ENCODE measurements around the gene TGM5. TPM values are rescaled to one million over a fixed set of nuclear protein-coding genes. Genes with fewer than 3 reads are reported as not detected.
"Not testable (repeated sequence)": the region's sequence is repeated elsewhere in the genome, so short reads cannot be mapped to it uniquely, and the experiment has no call there.

TGM5 gene
- polyA plus RNA-seq, 6 donors from 2014 or later, result not detected

DNA sequence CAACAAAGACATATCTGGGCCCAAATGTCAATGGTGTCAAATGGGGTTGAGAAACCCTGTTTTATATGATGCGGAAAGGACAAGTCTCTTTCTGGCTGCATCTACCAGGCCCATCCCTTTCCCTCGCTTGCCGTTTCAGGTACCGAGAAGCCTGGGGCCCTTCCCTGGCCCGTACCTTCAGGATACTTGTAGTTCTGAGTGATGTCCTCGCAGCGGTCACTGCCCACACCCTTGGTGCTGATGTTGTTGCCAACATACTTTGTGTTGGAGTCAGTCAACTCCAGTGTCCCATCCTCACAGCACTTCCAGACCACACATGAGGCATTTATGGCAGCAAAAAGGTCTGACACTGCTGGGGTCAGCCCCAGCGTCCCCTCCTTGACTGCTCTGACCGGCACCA lies 59.7 kb downstream of the TGM5 start:
- no peak overlapping the region for H3K4me3 Mint-ChIP-seq

GRCh38 chr15:43206054-43206453 lies 60.7 kb downstream of the TGM5 start:
- peaks cover 7 to 13% (median 10%) of the 10 kb centered on the region in 3 donors for H3K4me1 Mint-ChIP-seq
- ATAC-seq (ENCODE audit: low read depth in 2 of 2), result no peak
- H3K27ac Mint-ChIP-seq, result peak overlapping the region in 3 of 6 donors; percentile 9 to 74 (median 33)

More for the DNA sequence above, 59.7 kb downstream of the TGM5 start:
- ATAC-seq (ENCODE audit: low read depth in 2 of 2), result no peak
- H3K27me3 Mint-ChIP-seq, result peaks cover 8 to 31% (median 30%) of the 10 kb centered on the region in 3 donors
- no peaks in the 10 kb centered on the region for H3K9me3 Mint-ChIP-seq
- H3K4me1 Mint-ChIP-seq, result peaks cover 7 to 12% (median 10%) of the 10 kb centered on the region in 3 donors
- no peak for DNase-seq
- no peak overlapping the region for H3K27ac Mint-ChIP-seq
- no peaks in the 10 kb centered on the region for H3K36me3 Mint-ChIP-seq

DNA sequence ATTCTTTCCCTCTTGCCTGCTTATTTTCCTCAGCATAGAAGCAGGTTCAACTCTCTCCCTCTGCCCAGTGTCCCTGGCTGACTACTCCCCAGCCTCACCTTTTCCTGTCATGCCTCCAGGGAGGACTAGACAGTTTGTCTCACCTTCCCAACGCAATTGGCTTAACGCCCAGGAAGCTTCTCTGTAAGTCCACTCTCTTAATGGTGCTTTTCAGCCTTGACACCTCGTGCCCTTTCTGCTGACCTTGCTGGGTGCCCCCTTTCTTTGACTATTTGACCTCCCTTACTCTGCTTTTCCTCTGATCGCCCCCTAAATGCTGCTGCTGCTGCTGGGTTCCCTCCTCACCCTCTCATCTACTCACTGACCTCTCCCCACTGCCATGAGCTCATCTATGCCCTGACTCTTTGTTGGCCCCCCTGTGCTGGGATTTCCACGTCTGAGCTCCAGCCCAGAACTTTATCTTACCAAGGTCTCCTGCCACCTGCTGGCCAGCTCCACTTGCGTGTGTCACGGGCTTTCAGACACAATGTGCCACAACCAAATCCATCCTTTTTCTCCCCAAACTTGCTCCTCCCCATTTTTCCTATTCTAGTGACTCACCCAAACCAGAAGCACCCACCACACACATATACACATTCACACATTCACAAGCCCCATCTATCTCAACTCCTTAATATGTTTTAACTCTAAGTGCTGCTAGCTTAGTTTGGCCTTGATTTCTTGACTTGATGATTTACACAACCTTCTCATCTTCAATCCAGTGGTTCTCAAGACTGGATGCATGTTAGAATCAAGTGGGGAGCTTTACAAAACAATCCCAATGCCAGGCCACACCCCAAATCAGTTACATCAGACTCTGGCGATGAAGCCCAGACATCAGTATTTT lies 62.5 kb downstream of the TGM5 start:
- ATAC-seq (ENCODE audit: low read depth in 2 of 2) (peak; percentile 55 to 63), DNase-seq (peak; percentile 11)
- H3K4me3 Mint-ChIP-seq, result peak overlapping the region in 1 of 8 donors; percentile 4
- H3K27ac Mint-ChIP-seq, result peak overlapping the region in 2 of 6 donors; percentile 5 to 43
- peaks cover 0 to 7% (median 2%) of the 10 kb centered on the region in 7 donors for H3K9me3 Mint-ChIP-seq
- H3K36me3 Mint-ChIP-seq, result no peaks in the 10 kb centered on the region
- peaks cover 7 to 13% (median 10%) of the 10 kb centered on the region in 3 donors for H3K4me1 Mint-ChIP-seq
- H3K27me3 Mint-ChIP-seq, result peaks cover 5 to 16% (median 14%) of the 10 kb centered on the region in 3 donors

More at GRCh38 chr15:43206054-43206453, 60.7 kb downstream of the TGM5 start:
- Mint-ChIP-seq H3K4me3 (no peak overlapping the region), H3K27me3 (peaks cover 8 to 30% (median 30%) of the 10 kb centered on the region in 3 donors), H3K9me3 (no peaks in the 10 kb centered on the region), H3K36me3 (no peaks in the 10 kb centered on the region)
- no peak for DNase-seq

- ATAC-seq (ENCODE audit: low read depth in 2 of 2) (no peak), DNase-seq (no peak)
- Mint-ChIP-seq H3K27me3 (no peaks in the 10 kb centered on the region), H3K36me3 (peaks cover 18 to 23% of the 10 kb centered on the region in 2 donors), H3K27ac (peak overlapping the region in 1 of 6 donors; percentile 17), H3K9me3 (peaks cover 0 to 16% (median 10%) of the 10 kb centered on the region in 7 donors), H3K4me1 (peaks cover 22 to 29% (median 22%) of the 10 kb centered on the region in 3 donors), H3K4me3 (no peak overlapping the region)
These were observed 66.7 kb downstream of the TGM5 start for GRCh38 chr15:43199945-43200488.

DNA sequence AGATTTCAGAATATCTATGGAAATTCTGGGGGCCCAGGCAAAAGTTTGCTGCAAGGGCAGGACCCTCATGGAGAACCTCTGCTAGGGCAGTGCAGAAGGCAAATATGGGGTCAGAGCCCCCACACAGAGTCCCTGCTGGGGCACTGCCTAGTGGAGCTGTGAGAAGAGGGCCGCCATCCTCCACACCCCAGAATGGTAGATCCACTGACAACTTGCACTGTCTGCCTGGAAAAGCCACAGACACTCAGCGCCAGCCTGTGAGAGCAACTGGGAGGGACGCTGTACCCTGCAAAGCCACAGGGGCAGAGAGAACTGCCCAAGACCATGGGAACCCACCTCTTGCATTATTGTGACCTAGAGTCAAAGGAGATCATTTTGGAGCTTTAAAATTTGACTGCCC lies 67.7 kb downstream of the TGM5 start:
- peaks cover 18 to 28% of the 10 kb centered on the region in 2 donors for H3K36me3 Mint-ChIP-seq
- H3K9me3 Mint-ChIP-seq, result peaks cover 0 to 16% (median 10%) of the 10 kb centered on the region in 7 donors
- no peak for DNase-seq
- no peaks in the 10 kb centered on the region for H3K27me3 Mint-ChIP-seq
- H3K4me3 Mint-ChIP-seq, result no peak overlapping the region
- peaks cover 13 to 23% (median 16%) of the 10 kb centered on the region in 3 donors for H3K4me1 Mint-ChIP-seq
- H3K27ac Mint-ChIP-seq, result no peak overlapping the region
- no peak for ATAC-seq (ENCODE audit: low read depth in 2 of 2)

GRCh38 chr15:43198556-43198955 lies 68.2 kb downstream of the TGM5 start:
- not testable (repeated sequence) for H3K27ac Mint-ChIP-seq; ATAC-seq (ENCODE audit: low read depth in 2 of 2); H3K4me3 Mint-ChIP-seq; DNase-seq; H3K27me3 Mint-ChIP-seq
- Mint-ChIP-seq H3K36me3 (peaks cover 18 to 28% of the 10 kb centered on the region in 2 donors), H3K9me3 (peaks cover 0 to 16% (median 10%) of the 10 kb centered on the region in 7 donors), H3K4me1 (peaks cover 12 to 22% (median 15%) of the 10 kb centered on the region in 3 donors)

GRCh38 chr15:43197773-43198172 lies 69.0 kb downstream of the TGM5 start:
- Mint-ChIP-seq H3K9me3 (peaks cover 0 to 16% (median 10%) of the 10 kb centered on the region in 7 donors), H3K36me3 (peaks cover 20 to 30% of the 10 kb centered on the region in 2 donors), H3K4me1 (peaks cover 12 to 22% (median 16%) of the 10 kb centered on the region in 3 donors), H3K4me3 (peak overlapping the region in 3 of 8 donors; percentile 2 to 62 (median 21)), H3K27ac (peak overlapping the region in 5 of 6 donors; percentile 67 to 87 (median 77))
- ATAC-seq (ENCODE audit: low read depth in 2 of 2); H3K27me3 Mint-ChIP-seq; DNase-seq: not testable (repeated sequence)

- H3K9me3 Mint-ChIP-seq, result peaks cover 0 to 16% (median 10%) of the 10 kb centered on the region in 7 donors
- DNase-seq, result no peak
- no peak for ATAC-seq (ENCODE audit: low read depth in 2 of 2)
These were observed 69.8 kb downstream of the TGM5 start for GRCh38 chr15:43196760-43197548.

GRCh38 chr15:43194795-43195194 lies 71.9 kb downstream of the TGM5 start:
- DNase-seq (no peak), ATAC-seq (ENCODE audit: low read depth in 2 of 2) (no peak)
- Mint-ChIP-seq H3K9me3 (peaks cover 0 to 14% (median 10%) of the 10 kb centered on the region in 7 donors), H3K27me3 (no peaks in the 10 kb centered on the region), H3K4me3 (peak overlapping the region in 1 of 8 donors; percentile 15), H3K4me1 (peaks cover 17 to 20% (median 19%) of the 10 kb centered on the region in 3 donors), H3K27ac (peak overlapping the region in 1 of 6 donors; percentile 32), H3K36me3 (peaks cover 43 to 46% of the 10 kb centered on the region in 2 donors)

More at GRCh38 chr15:43196760-43197548, 69.8 kb downstream of the TGM5 start:
- Mint-ChIP-seq H3K4me1 (peaks cover 12 to 20% (median 17%) of the 10 kb centered on the region in 3 donors), H3K27ac (peak overlapping the region in 2 of 6 donors; percentile 72 to 81), H3K4me3 (peak overlapping the region in 1 of 8 donors; percentile 33), H3K36me3 (peaks cover 26 to 34% of the 10 kb centered on the region in 2 donors), H3K27me3 (no peaks in the 10 kb centered on the region)

- Mint-ChIP-seq H3K9me3 (peaks cover 0 to 11% (median 9%) of the 10 kb centered on the region in 7 donors), H3K27me3 (no peaks in the 10 kb centered on the region), H3K27ac (no peak overlapping the region), H3K4me1 (peaks cover 21 to 27% (median 26%) of the 10 kb centered on the region in 3 donors), H3K36me3 (peaks cover 46 to 51% of the 10 kb centered on the region in 2 donors), H3K4me3 (no peak overlapping the region)
- ATAC-seq (ENCODE audit: low read depth in 2 of 2) (no peak), DNase-seq (no peak)
These were observed 73.0 kb downstream of the TGM5 start for GRCh38 chr15:43193710-43194109.

DNA sequence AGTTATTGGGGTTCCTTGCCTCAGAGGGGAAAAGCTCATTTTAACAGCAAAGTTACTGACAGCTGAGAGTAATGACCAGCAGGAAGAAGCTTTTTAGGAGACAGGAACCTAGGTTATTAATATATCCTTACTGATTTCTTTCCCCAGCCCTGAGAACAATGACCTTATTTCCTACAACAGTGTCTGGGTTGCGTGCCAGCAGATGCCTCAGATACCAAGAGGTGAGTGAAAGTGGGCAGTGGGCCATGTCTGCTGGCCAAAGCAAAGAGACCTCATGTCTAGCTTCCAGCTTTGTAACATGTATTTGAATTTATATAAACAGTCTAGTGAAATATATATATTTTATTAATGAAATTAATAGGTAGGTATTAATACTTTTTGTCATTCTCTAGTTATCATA lies 76.5 kb downstream of the TGM5 start:
- H3K27me3 Mint-ChIP-seq, result no peaks in the 10 kb centered on the region
- H3K36me3 Mint-ChIP-seq, result peaks cover 25 to 33% of the 10 kb centered on the region in 2 donors
- no peaks in the 10 kb centered on the region for H3K9me3 Mint-ChIP-seq
- peaks cover 28 to 36% (median 29%) of the 10 kb centered on the region in 3 donors for H3K4me1 Mint-ChIP-seq
- peak overlapping the region in 1 of 6 donors; percentile 38 for H3K27ac Mint-ChIP-seq
- ATAC-seq (ENCODE audit: low read depth in 2 of 2), result no peak
- DNase-seq, result no peak
- H3K4me3 Mint-ChIP-seq, result no peak overlapping the region

DNA sequence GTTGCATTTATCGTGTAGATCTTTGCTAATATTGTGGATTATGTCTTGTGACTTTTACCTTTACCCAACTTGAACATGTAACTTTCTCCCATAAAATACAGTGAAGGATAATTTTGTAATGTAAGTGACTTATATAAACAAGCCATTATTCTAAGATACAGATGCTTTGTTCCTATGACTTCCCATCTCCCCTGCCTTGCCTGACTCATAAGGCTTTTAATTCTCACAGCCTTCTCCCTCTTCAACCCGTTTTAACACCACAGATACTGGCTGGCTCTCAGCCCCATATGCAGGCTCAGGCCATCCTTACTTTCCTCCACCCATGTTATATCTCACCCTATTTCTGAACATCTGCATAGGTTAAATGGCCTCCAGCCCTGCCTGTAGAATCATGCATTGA lies 77.4 kb downstream of the TGM5 start:
- H3K27me3 Mint-ChIP-seq, result no peaks in the 10 kb centered on the region
- H3K9me3 Mint-ChIP-seq, result no peaks in the 10 kb centered on the region
- peaks cover 33 to 45% (median 34%) of the 10 kb centered on the region in 3 donors for H3K4me1 Mint-ChIP-seq
- H3K4me3 Mint-ChIP-seq, result peak overlapping the region in 1 of 8 donors; percentile 23
- ATAC-seq (ENCODE audit: low read depth in 2 of 2) (no peak), DNase-seq (no peak)
- H3K27ac Mint-ChIP-seq, result peak overlapping the region in 3 of 6 donors; percentile 3 to 68 (median 38)
- peaks cover 18 to 33% of the 10 kb centered on the region in 2 donors for H3K36me3 Mint-ChIP-seq

Data from naive B cell (primary cell).